Measurements from ENCODE around the gene ULK2. TPM values are rescaled to one million over a fixed set of nuclear protein-coding genes. Genes with fewer than 3 reads are reported as not detected.

ULK2 gene
- total and polyA plus RNA-seq, 10 of the 15 experiments (the other 5 are each of a cell fraction or from before 2014, with no cell fraction given), result 0.29 to 5.3 (median 1.6) TPM

GRCh38 chr17:19760746-19761145, 107.0 kb downstream of the ULK2 start:
- no peaks in the 10 kb centered on the region for H3K27me3 ChIP-seq (replicated peaks in 1 of 2; ENCODE audit: control insufficient read depth in 2 of 2, insufficient read depth in 2 of 2, low read length in 1 of 2)
- no peak overlapping the region for H3K27ac ChIP-seq (ENCODE audit: control insufficient read depth, insufficient read depth)
- no peak overlapping the region for H3K4me2 ChIP-seq (ENCODE audit: control insufficient read depth, insufficient read depth)
- H3K4me3 ChIP-seq, result no peak overlapping the region
- FAIRE-seq (no peak), DNase-seq (ENCODE audit: low read depth, low spot score) (no peak), ATAC-seq (no peak)
- H3K9ac ChIP-seq (ENCODE audit: control insufficient read depth, insufficient read depth, low read length), result no peak overlapping the region
- 22% methylated on average over 9 of the region's 9 CpGs for WGBS (ENCODE audit: insufficient coverage, insufficient replicate concordance, low lambda C conversion rate, missing lambda C conversion rate)
- H3K9me3 ChIP-seq (replicated peaks; ENCODE audit: control insufficient read depth, insufficient read depth, low read length), result no peaks in the 10 kb centered on the region
- ChIA-PET POLR2A (no interaction called here), RAD21 (ENCODE audit: unreplicated experiment) (no interaction called here), SMC1A (ENCODE audit: uncharacterized antibody, unreplicated experiment) (no interaction called here), CTCF (no interaction called here)
- no peaks in the 10 kb centered on the region for H3K79me2 ChIP-seq (ENCODE audit: control insufficient read depth, insufficient read depth, low read length)
- BruUV-seq (replicated peaks), result no TSS peak
- H3K36me3 ChIP-seq (ENCODE audit: control insufficient read depth in 2 of 2, insufficient read depth in 2 of 2, low read length in 1 of 2), result no peaks in the 10 kb centered on the region
- H3K4me1 ChIP-seq (ENCODE audit: control insufficient read depth, insufficient read depth, low read length), result peaks cover 5% of the 10 kb centered on the region
- H4K20me1 ChIP-seq (ENCODE audit: control insufficient read depth, insufficient read depth), result no peaks in the 10 kb centered on the region
- no peak for TF ChIP-seq BACH1 (IDR thresholded peaks at IDR 0.05; ENCODE audit: borderline replicate concordance)
- TF ChIP-seq ZNF384 (IDR thresholded peaks at IDR 0.05; ENCODE audit: borderline replicate concordance, low read depth, low read length), result no peak
- TF ChIP-seq BCLAF1 (IDR thresholded peaks at IDR 0.05), result no peak
- TF ChIP-seq ATF7 (IDR thresholded peaks at IDR 0.05; ENCODE audit: low read depth), result no peak
- intact Hi-C loops (cut with micrococcal nuclease; ENCODE audit: unreplicated experiment) (no loop called here), in situ Hi-C loops (cut with MboI) (loop anchor here (5.0 kb wide), 1 partner anchor 393 kb away; no protein-coding TSS in a partner anchor)
- no peak overlapping the region for H2AFZ ChIP-seq (ENCODE audit: control insufficient read depth, low read depth, low read length)
